HepG2 (cell line): Measurements from ENCODE around the gene POLE4. TPM values are rescaled to one million over a fixed set of nuclear protein-coding genes. Genes with fewer than 3 reads are reported as not detected.

Experiments used
- ERF ChIP-seq: IDR thresholded peaks from 2 replicates; pipeline ENCODE4 v1.6.1; 2018; ENCODE audit warnings: missing biosample characterization, missing genetic modification reagents
- FOXK1 ChIP-seq: sonication (generic); formaldehyde crosslinking; IDR thresholded peaks from 2 replicates; pipeline ENCODE4 v1.4.0; 2020; ENCODE audit warnings: low read depth, missing genetic modification reagents, borderline replicate concordance
- HDAC6 ChIP-seq: fragments of 200-600 bp; sonication (generic); IDR thresholded peaks from 2 replicates; pipeline ENCODE4 v1.7.0; 2017; ENCODE audit warnings: mild to moderate bottlenecking, antibody characterized with exemption, low read length, low read depth
- MAF1 ChIP-seq: sonication (generic); formaldehyde crosslinking; IDR thresholded peaks from 2 replicates; pipeline ENCODE4 v1.5.0; 2020; ENCODE audit warnings: missing genetic modification reagents, borderline replicate concordance
- NFE2 ChIP-seq: sonication (generic); formaldehyde crosslinking; IDR thresholded peaks from 2 replicates; pipeline ENCODE4 v1.4.0; 2020; ENCODE audit warnings: missing genetic modification reagents
- NR2F6 ChIP-seq, 2 experiments: IDR thresholded peaks; 2 replicates each; pipeline ENCODE4 v1.6.1; 2016; ENCODE audit warnings: antibody characterized with exemption in 1 of 2, mild to moderate bottlenecking in 1 of 2
- RAD21 ChIP-seq: fragments of 450-650 bp; formaldehyde crosslinking; IDR thresholded peaks from 2 replicates; pipeline ENCODE4 v1.5.0; 2020; ENCODE audit warnings: mild to moderate bottlenecking
- RFX1 ChIP-seq: fragments of 450-650 bp; IDR thresholded peaks from 2 replicates; pipeline ENCODE4 v1.6.1; 2017
- SALL1 ChIP-seq: sonication (generic); formaldehyde crosslinking; IDR thresholded peaks from 2 replicates; pipeline ENCODE4 v1.8.0; 2022; ENCODE audit warnings: mild to moderate bottlenecking, missing genetic modification reagents
- SIN3B ChIP-seq: fragments of 150-350 bp; IDR thresholded peaks from 2 replicates; pipeline ENCODE4 v1.6.1; 2014; ENCODE audit warnings: low read length
- SNAPC2 ChIP-seq: sonication (generic); formaldehyde crosslinking; IDR thresholded peaks from 2 replicates; pipeline ENCODE4 v1.8.1; 2022; ENCODE audit warnings: mild to moderate bottlenecking, missing genetic modification reagents
- SOX13 ChIP-seq, 3 experiments: fragments of 450-650 bp in 1 of 3; sonication (generic) in 1 of 3; formaldehyde crosslinking in 1 of 3; IDR thresholded peaks in 2 of 3; conservative IDR thresholded peaks in 1 of 3; 2 replicates each; pipeline versions ENCODE4 v1.5.0 to v1.6.1; 2016 to 2020; ENCODE audit warnings: antibody characterized with exemption in 1 of 3, mild to moderate bottlenecking in 1 of 3, missing compliant biosample characterization in 1 of 3, missing genetic modification reagents in 1 of 3, moderate library complexity in 1 of 3
- SRSF1 ChIP-seq: fragments of 200-400 bp; formaldehyde crosslinking; optimal IDR thresholded peaks from 2 replicates; pipeline ENCODE3; 2017; ENCODE audit warnings: mild to moderate bottlenecking, low read depth, low read length, moderate library complexity
- TMF1 ChIP-seq: sonication (generic); formaldehyde crosslinking; IDR thresholded peaks from 2 replicates; pipeline ENCODE4 v1.8.1; 2022; ENCODE audit warnings: low read depth, missing genetic modification reagents
- TRIM24 ChIP-seq: sonication (generic); formaldehyde crosslinking; IDR thresholded peaks from 2 replicates; pipeline ENCODE4 v1.8.0; 2022; ENCODE audit warnings: mild to moderate bottlenecking, missing genetic modification reagents
- U2AF1 ChIP-seq: fragments of 200-400 bp; formaldehyde crosslinking; optimal IDR thresholded peaks from 2 replicates; pipeline ENCODE3; 2017; ENCODE audit warnings: mild to moderate bottlenecking, low read depth, low read length
- ZFP36 ChIP-seq: fragments of 150-350 bp; IDR thresholded peaks from 2 replicates; pipeline ENCODE4 v1.6.1; 2018; ENCODE audit warnings: borderline replicate concordance, low read length, low read depth; ENCODE audit not compliant: partially characterized antibody
- ZNF563 ChIP-seq: sonication (generic); formaldehyde crosslinking; IDR thresholded peaks from 2 replicates; pipeline ENCODE4 v1.8.0; 2022; ENCODE audit warnings: mild to moderate bottlenecking, moderate library complexity, missing genetic modification reagents
- ZNF629 ChIP-seq: sonication (generic); formaldehyde crosslinking; conservative IDR thresholded peaks from 2 replicates; pipeline ENCODE4 v1.5.0; 2020; ENCODE audit warnings: missing genetic modification reagents
- ZNF703 ChIP-seq: sonication (generic); formaldehyde crosslinking; IDR thresholded peaks from 2 replicates; pipeline ENCODE4 v1.5.1; 2020; ENCODE audit warnings: missing genetic modification reagents, mild to moderate bottlenecking, moderate library complexity, borderline replicate concordance
- ZNF776 ChIP-seq: sonication (generic); formaldehyde crosslinking; IDR thresholded peaks from 2 replicates; pipeline ENCODE4 v1.4.0; 2020; ENCODE audit warnings: mild to moderate bottlenecking, missing genetic modification reagents
- ZNF788 ChIP-seq: sonication (generic); formaldehyde crosslinking; IDR thresholded peaks from 2 replicates; pipeline ENCODE4 v1.5.0; 2020; ENCODE audit warnings: mild to moderate bottlenecking, missing genetic modification reagents, borderline replicate concordance
- polyA plus RNA-seq, 8 experiments: library from polyadenylated mRNA; depleted of rRNA in 3 of 8; stranded (reverse) in 7 of 8; unstranded in 1 of 8; fragments of >200 nt; fragmentation: Illumina TruSeq in 4 of 8; extraction: Trizol in 4 of 8; gene quantifications; 2 replicates each; pipeline versions ENCODE4 v1.2.1 to v1.2.3, GENCODE V29; 2011 to 2016; ENCODE audit warnings: low read depth in 4 of 8, missing spikeins in 1 of 8, mixed read lengths in 1 of 8; ENCODE audit not compliant: insufficient read depth in 1 of 8
- total RNA-seq, 5 experiments: library from RNA; depleted of rRNA; stranded (reverse); fragments of >200 nt; fragmentation: Illumina TruSeq; extraction: Trizol; gene quantifications; 2 replicates each; pipeline ENCODE4 v1.2.3, GENCODE V29; 2016; ENCODE audit warnings: low read depth in 1 of 5
- TF ChIP-seq, protein P1 (sequence below): IDR thresholded peaks from 2 replicates; pipeline ENCODE4 v1.6.1; 2012; ENCODE audit warnings: low read depth, low read length, improper control_type of control experiment
- TF ChIP-seq, protein P2 (sequence below): sonication (generic); formaldehyde crosslinking; IDR thresholded peaks from 2 replicates; pipeline ENCODE4 v1.4.0; 2020; ENCODE audit warnings: missing genetic modification reagents
- TF ChIP-seq, protein P3 (sequence below): sonication (generic); formaldehyde crosslinking; IDR thresholded peaks from 2 replicates; pipeline ENCODE4 v1.5.0; 2020; ENCODE audit warnings: mild to moderate bottlenecking, missing genetic modification reagents

POLE4 gene
- total and polyA plus RNA-seq, 2 of the 13 experiments (the other 11 are each of a cell fraction or from before 2014, with no cell fraction given), result 106 to 116 TPM

DNA sequence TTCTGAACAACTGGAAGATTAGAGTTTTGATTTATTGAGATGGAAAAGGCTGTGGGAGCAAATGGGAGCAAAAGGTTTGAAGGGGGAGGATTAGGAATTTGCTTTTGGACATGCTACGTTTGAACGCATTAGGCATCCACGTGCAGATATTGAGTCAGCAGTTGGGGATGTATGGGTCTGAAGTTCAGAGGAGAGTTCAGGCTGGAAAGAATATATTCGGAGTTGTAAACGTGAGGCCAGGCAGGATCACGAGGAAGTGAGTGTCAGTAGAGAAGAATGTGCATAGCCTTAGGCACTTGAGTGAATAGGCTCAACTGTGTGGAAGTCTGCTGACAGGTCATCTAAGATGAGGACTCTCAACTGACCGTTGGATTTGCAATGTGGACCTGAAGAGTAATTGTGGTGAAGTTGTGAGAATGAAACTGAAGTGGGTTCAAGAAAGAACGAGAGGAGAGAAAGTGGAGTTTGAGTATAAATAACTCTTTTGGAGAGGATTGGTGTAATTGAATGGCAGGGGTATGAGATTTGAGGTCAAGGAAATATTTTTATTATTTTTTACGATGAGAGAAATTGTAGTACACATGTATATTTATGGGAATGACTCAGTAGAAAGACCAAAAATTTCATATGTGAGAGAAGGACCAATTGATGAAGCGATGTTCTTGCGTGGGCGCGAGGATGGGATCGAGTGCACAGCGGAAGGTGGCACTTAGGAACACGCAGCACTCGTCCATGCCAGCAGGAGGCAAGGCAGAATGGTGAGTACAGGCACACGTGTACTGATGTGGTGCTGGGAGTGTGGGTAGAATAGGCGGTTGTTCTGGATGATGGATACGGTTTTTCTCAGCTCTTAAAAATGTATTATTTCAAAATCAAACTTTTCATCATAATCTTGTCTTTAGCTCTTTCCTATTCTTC is 40.5 kb upstream of the POLE4 start (continued):
- TF ChIP-seq U2AF1 (no peak), SALL1 (CRISPR knock-in tag) (peak; percentile 80), ZNF703 (CRISPR knock-in tag) (no peak), SRSF1 (no peak), RAD21 (CRISPR knock-in tag) (no peak), TMF1 (CRISPR knock-in tag) (no peak), SNAPC2 (CRISPR knock-in tag) (no peak), SIN3B (no peak), ZNF776 (CRISPR knock-in tag) (peak; percentile 48; the same call in 1 of the 2 replicates), SOX13 (IDR thresholded peaks at IDR 0.05) (0 out of 2 replicates have a peak, but pooled peaks have one; percentile 65), SOX13 (CRISPR knock-in tag; conservative IDR thresholded peaks at IDR 0.05 in 1 of 2, IDR thresholded peaks at IDR 0.05 in 1 of 2) (peak in 1 of 2 experiments; percentile 80; a peak in 2 of 4 replicates), NR2F6 (IDR thresholded peaks at IDR 0.05) (no peak), NR2F6 (CRISPR knock-in tag; IDR thresholded peaks at IDR 0.05) (peak; percentile 69; the same call in 1 of the 2 replicates), RFX1 (no peak), MAF1 (CRISPR knock-in tag) (no peak), ZNF629 (CRISPR knock-in tag) (no peak), FOXK1 (CRISPR knock-in tag) (no peak; the same call in 1 of the 2 replicates), ZFP36 (no peak), HDAC6 (no peak), ZNF788 (CRISPR knock-in tag) (no peak), ZNF563 (CRISPR knock-in tag) (no peak), TRIM24 (CRISPR knock-in tag) (0 out of 2 replicates have a peak, but pooled peaks have one; percentile 34), ERF (peak; percentile 92), NFE2 (CRISPR knock-in tag) (no peak)
- TF ChIP-seq, protein P1, sequence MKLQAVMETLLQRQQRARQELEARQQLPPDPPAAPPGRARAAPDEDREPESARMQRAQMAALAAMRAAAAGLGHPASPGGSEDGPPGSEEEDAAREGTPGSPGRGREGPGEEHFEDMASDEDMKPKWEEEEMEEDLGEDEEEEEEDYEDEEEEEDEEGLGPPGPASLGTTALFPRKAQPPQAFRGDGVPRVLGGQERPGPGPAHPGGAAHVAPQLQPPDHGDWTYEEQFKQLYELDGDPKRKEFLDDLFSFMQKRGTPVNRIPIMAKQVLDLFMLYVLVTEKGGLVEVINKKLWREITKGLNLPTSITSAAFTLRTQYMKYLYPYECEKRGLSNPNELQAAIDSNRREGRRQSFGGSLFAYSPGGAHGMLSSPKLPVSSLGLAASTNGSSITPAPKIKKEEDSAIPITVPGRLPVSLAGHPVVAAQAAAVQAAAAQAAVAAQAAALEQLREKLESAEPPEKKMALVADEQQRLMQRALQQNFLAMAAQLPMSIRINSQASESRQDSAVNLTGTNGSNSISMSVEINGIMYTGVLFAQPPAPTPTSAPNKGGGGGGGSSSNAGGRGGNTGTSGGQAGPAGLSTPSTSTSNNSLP, result peak; percentile 14; the same call in 1 of the 2 replicates
- TF ChIP-seq, protein P2, sequence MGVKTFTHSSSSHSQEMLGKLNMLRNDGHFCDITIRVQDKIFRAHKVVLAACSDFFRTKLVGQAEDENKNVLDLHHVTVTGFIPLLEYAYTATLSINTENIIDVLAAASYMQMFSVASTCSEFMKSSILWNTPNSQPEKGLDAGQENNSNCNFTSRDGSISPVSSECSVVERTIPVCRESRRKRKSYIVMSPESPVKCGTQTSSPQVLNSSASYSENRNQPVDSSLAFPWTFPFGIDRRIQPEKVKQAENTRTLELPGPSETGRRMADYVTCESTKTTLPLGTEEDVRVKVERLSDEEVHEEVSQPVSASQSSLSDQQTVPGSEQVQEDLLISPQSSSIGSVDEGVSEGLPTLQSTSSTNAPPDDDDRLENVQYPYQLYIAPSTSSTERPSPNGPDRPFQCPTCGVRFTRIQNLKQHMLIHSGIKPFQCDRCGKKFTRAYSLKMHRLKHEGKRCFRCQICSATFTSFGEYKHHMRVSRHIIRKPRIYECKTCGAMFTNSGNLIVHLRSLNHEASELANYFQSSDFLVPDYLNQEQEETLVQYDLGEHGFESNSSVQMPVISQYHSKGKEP (CRISPR knock-in tag), result no peak
- TF ChIP-seq, protein P3, sequence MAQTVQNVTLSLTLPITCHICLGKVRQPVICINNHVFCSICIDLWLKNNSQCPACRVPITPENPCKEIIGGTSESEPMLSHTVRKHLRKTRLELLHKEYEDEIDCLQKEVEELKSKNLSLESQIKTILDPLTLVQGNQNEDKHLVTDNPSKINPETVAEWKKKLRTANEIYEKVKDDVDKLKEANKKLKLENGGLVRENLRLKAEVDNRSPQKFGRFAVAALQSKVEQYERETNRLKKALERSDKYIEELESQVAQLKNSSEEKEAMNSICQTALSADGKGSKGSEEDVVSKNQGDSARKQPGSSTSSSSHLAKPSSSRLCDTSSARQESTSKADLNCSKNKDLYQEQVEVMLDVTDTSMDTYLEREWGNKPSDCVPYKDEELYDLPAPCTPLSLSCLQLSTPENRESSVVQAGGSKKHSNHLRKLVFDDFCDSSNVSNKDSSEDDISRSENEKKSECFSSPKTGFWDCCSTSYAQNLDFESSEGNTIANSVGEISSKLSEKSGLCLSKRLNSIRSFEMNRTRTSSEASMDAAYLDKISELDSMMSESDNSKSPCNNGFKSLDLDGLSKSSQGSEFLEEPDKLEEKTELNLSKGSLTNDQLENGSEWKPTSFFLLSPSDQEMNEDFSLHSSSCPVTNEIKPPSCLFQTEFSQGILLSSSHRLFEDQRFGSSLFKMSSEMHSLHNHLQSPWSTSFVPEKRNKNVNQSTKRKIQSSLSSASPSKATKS, result no peak
